Upper lobe of left lung (tissue), 6 donors: ENCODE data around the gene PPP6R1. TPM values are rescaled to one million over a fixed set of nuclear protein-coding genes. Genes with fewer than 3 reads are reported as not detected.
A peak's percentile ranks its signal among the peaks of the same experiment; 100 is the strongest.

Source experiments
- ATAC-seq, 2 donors: fragments of 200-7000 bp; cut with Tn5 transposase; one replicate each; pipeline ENCODE4 v1.9.1; 2022; ENCODE audit warnings: mild to moderate bottlenecking in 2 of 2, moderate library complexity in 2 of 2; ENCODE audit not compliant: low FRiP score in 2 of 2
- DNase-seq, 2 donors: peaks; one replicate each; pipeline ENCODE4 v3.0.0-alpha.2; 2019 to 2020
- H3K27ac ChIP-seq, 4 donors: fragments of 200-600 bp; sonication (generic); one replicate each; pipeline ENCODE4 v1.5.1; 2016 to 2019
- H3K27me3 ChIP-seq, 4 donors: fragments of 200-600 bp; sonication (generic); one replicate each; pipeline ENCODE4 v1.5.1; 2017 to 2019
- H3K36me3 ChIP-seq, 4 donors: fragments of 200-600 bp; sonication (generic); one replicate each; pipeline ENCODE4 v1.5.1; 2016 to 2019
- H3K4me1 ChIP-seq, 4 donors: fragments of 200-600 bp; sonication (generic); one replicate each; pipeline ENCODE4 v1.5.1; 2018 to 2019
- H3K4me3 ChIP-seq, 4 donors: fragments of 200-600 bp; sonication (generic); one replicate each; pipeline ENCODE4 v1.5.1; 2017 to 2019; ENCODE audit warnings: mild to moderate bottlenecking in 2 of 4, moderate library complexity in 1 of 4
- H3K9me3 ChIP-seq, 4 donors: fragments of 200-600 bp; sonication (generic); one replicate each; pipeline ENCODE4 v1.5.1; 2018 to 2019
- CTCF ChIP-seq, 6 experiments: fragments of 450-650 bp in 4 of 6; fragments of 200-600 bp in 2 of 6; sonication (generic) in 2 of 6; IDR thresholded peaks; one replicate each; pipeline ENCODE4 v1.5.1; 2016 to 2019; ENCODE audit warnings: antibody characterized with exemption in 6 of 6
- EP300 ChIP-seq, 4 donors: sonication (generic); formaldehyde crosslinking; IDR thresholded peaks; one replicate each; pipeline ENCODE4 v1.5.1; 2017; ENCODE audit warnings: antibody characterized with exemption in 4 of 4, control low read depth in 2 of 4
- POLR2A ChIP-seq, 4 donors: fragments of 450-650 bp; IDR thresholded peaks; one replicate each; pipeline ENCODE4 v1.5.1; 2016 to 2017; ENCODE audit warnings: antibody characterized with exemption in 4 of 4, mild to moderate bottlenecking in 2 of 4
- POLR2AphosphoS5 ChIP-seq, 2 donors: sonication (generic); formaldehyde crosslinking; IDR thresholded peaks; one replicate each; pipeline ENCODE4 v1.5.1; 2017; ENCODE audit warnings: antibody characterized with exemption in 2 of 2
- WGBS, 2 donors: methylation state at CpG; one replicate each; pipeline ENCODE4 v1.1.5; 2017 to 2018; 5-methylcytosine and 5-hydroxymethylcytosine counted together
- total RNA-seq, 6 donors: library from RNA; depleted of rRNA in 4 of 6; stranded (reverse); fragments of >200 nt in 4 of 6; gene quantifications; one replicate each; pipeline versions ENCODE4 v1.1.0 to v1.2.1, GENCODE V29; 2016 to 2021
- donor health status: DM: no; HTN: no; CAD: no; lungs with moderate emphysema.
- donor health status: DM: no; HTN: yes; CAD: no; lungs with severe emphysema.

Gene PPP6R1
- total RNA-seq, 6 donors from 2014 or later: 49.0 to 104 (median 76.7) TPM

GRCh38 chr19:55289117-55289796 lies 30.4 kb upstream of the PPP6R1 start:
- peaks cover 0 to 4% (median under 1%) of the 10 kb centered on the region in 4 donors for H3K27me3 ChIP-seq
- 90 to 98% methylated on average over 6 to 9 of the region's 9 CpGs for WGBS, 2 donors
- ATAC-seq (no peak), DNase-seq (no peak)
- H3K27ac ChIP-seq: no peak overlapping the region
- no peak overlapping the region for H3K4me3 ChIP-seq
- H3K4me1 ChIP-seq: peaks cover 0 to 4% (median 0%) of the 10 kb centered on the region in 4 donors
- TF ChIP-seq POLR2AphosphoS5 (IDR thresholded peaks at IDR 0.05): no peak
- TF ChIP-seq EP300 (IDR thresholded peaks at IDR 0.05): no peak
- no peak for TF ChIP-seq POLR2A (IDR thresholded peaks at IDR 0.05)
- TF ChIP-seq CTCF (IDR thresholded peaks at IDR 0.05): no peak
- H3K36me3 ChIP-seq: no peaks in the 10 kb centered on the region
- no peaks in the 10 kb centered on the region for H3K9me3 ChIP-seq

- WGBS, 2 donors: 91 to 93% methylated on average over 7 to 20 of the region's 21 CpGs
- Histone ChIP-seq H3K27me3 (peaks cover 0 to 12% (median 4%) of the 10 kb centered on the region in 4 donors), H3K36me3 (no peaks in the 10 kb centered on the region), H3K27ac (no peak overlapping the region), H3K4me1 (peaks cover 0 to 10% (median 2%) of the 10 kb centered on the region in 4 donors), H3K4me3 (no peak overlapping the region), H3K9me3 (no peaks in the 10 kb centered on the region)
- no peak for DNase-seq
- TF ChIP-seq POLR2AphosphoS5 (IDR thresholded peaks at IDR 0.05) (no peak), POLR2A (IDR thresholded peaks at IDR 0.05) (no peak), EP300 (IDR thresholded peaks at IDR 0.05) (no peak), CTCF (IDR thresholded peaks at IDR 0.05) (no peak)
- ATAC-seq: no peak
Measured at GRCh38 chr19:55287361-55288079, 28.7 kb upstream of the PPP6R1 start.

GRCh38 chr19:55285229-55285890 lies 26.5 kb upstream of the PPP6R1 start:
- Histone ChIP-seq H3K36me3 (no peaks in the 10 kb centered on the region), H3K4me3 (no peak overlapping the region), H3K27ac (peak overlapping the region in 1 of 4 donors; percentile 66), H3K4me1 (peaks cover 3 to 17% (median 7%) of the 10 kb centered on the region in 4 donors), H3K9me3 (no peaks in the 10 kb centered on the region), H3K27me3 (peaks cover 0 to 12% (median 4%) of the 10 kb centered on the region in 4 donors)
- 53 to 73% methylated on average over 8 to 16 of the region's 18 CpGs for WGBS, 2 donors
- DNase-seq (peak in 1 of 2 donors; percentile 80), ATAC-seq (no peak)
- TF ChIP-seq POLR2A (IDR thresholded peaks at IDR 0.05): no peak
- no peak for TF ChIP-seq EP300 (IDR thresholded peaks at IDR 0.05)
- no peak for TF ChIP-seq POLR2AphosphoS5 (IDR thresholded peaks at IDR 0.05)
- no peak for TF ChIP-seq CTCF (IDR thresholded peaks at IDR 0.05)

- peak overlapping the region in 3 of 4 donors; percentile 26 to 66 (median 34) for H3K27ac ChIP-seq
- DNase-seq: no peak
- peaks cover 3 to 22% (median 11%) of the 10 kb centered on the region in 4 donors for H3K4me1 ChIP-seq
- peaks cover 0 to 12% (median 4%) of the 10 kb centered on the region in 4 donors for H3K27me3 ChIP-seq
- H3K36me3 ChIP-seq: no peaks in the 10 kb centered on the region
- WGBS, 2 donors: 38 to 64% methylated on average over 2 to 4 of the region's 16 CpGs
- no peak for TF ChIP-seq CTCF (IDR thresholded peaks at IDR 0.05)
- TF ChIP-seq POLR2A (IDR thresholded peaks at IDR 0.05): no peak
- TF ChIP-seq EP300 (IDR thresholded peaks at IDR 0.05): no peak
- no peak for TF ChIP-seq POLR2AphosphoS5 (IDR thresholded peaks at IDR 0.05)
- H3K9me3 ChIP-seq: no peaks in the 10 kb centered on the region
- H3K4me3 ChIP-seq: peak overlapping the region in 3 of 4 donors; percentile 26 to 41 (median 38)
- ATAC-seq: no peak
Measured at GRCh38 chr19:55284405-55285058, 25.7 kb upstream of the PPP6R1 start.
